ENCODE measurements around the gene RPS29. TPM values are rescaled to one million over a fixed set of nuclear protein-coding genes. Genes with fewer than 3 reads are reported as not detected.

The RPS29 gene
- total and polyA plus RNA-seq, 10 of the 15 experiments (the other 5 are each of a cell fraction or from before 2014, with no cell fraction given): 2,685 to 10,815 (median 4,359) TPM

DNA sequence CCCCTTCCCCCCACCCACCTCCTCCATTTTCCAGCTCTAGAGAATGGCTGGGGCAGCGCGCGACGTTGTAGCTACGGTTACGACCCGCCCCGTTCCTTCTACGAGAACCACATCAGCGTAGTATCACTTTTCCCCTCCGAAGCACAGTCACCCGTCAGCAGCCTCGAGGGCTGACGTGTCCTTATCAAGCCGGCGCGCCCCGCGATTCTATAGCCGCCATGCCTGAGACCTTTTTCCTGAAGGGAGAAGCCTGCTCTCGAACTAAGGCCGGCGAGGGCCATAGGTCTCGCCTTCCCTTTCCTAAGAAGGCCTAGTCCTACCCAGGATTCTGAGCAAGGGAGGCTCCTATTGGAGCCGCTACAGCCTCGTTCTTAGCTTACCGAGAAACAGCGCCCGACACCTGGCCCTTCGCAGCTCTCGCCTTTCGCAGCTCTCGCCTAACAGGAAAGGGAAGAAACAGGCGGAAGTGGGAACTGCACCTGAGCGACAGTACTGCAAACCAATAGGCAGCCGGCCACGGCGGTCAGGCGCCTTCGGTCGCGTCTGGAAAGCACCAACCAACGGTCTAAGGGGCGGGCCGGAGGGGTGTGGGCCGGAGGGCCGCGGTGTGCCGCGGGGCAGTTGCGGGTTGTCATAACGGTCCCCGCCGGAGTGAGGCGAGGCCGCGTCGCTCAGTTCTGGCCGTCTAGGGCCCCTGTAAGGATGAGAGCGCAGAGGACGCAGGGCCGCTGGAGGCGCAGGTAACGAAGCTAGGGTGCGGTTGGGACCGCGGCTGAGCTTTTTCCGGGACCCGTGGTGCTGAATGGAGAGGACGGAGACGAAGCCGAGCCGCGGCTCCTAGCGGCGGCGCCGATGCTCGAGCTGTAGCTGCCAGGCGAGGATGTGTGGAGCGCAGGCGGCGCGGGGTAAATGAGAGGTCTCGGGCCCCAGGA is 34.3 kb upstream of the RPS29 start, which contains the start of the genes MGAT2 and RPL36AL (continued):
- TF ChIP-seq, protein P1, sequence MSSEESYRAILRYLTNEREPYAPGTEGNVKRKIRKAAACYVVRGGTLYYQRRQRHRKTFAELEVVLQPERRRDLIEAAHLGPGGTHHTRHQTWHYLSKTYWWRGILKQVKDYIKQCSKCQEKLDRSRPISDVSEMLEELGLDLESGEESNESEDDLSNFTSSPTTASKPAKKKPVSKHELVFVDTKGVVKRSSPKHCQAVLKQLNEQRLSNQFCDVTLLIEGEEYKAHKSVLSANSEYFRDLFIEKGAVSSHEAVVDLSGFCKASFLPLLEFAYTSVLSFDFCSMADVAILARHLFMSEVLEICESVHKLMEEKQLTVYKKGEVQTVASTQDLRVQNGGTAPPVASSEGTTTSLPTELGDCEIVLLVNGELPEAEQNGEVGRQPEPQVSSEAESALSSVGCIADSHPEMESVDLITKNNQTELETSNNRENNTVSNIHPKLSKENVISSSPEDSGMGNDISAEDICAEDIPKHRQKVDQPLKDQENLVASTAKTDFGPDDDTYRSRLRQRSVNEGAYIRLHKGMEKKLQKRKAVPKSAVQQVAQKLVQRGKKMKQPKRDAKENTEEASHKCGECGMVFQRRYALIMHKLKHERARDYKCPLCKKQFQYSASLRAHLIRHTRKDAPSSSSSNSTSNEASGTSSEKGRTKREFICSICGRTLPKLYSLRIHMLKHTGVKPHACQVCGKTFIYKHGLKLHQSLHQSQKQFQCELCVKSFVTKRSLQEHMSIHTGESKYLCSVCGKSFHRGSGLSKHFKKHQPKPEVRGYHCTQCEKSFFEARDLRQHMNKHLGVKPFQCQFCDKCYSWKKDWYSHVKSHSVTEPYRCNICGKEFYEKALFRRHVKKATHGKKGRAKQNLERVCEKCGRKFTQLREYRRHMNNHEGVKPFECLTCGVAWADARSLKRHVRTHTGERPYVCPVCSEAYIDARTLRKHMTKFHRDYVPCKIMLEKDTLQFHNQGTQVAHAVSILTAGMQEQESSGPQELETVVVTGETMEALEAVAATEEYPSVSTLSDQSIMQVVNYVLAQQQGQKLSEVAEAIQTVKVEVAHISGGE (CRISPR knock-in tag; IDR thresholded peaks at IDR 0.05): no peak
- TF ChIP-seq, protein P2, sequence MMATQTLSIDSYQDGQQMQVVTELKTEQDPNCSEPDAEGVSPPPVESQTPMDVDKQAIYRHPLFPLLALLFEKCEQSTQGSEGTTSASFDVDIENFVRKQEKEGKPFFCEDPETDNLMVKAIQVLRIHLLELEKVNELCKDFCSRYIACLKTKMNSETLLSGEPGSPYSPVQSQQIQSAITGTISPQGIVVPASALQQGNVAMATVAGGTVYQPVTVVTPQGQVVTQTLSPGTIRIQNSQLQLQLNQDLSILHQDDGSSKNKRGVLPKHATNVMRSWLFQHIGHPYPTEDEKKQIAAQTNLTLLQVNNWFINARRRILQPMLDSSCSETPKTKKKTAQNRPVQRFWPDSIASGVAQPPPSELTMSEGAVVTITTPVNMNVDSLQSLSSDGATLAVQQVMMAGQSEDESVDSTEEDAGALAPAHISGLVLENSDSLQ (IDR thresholded peaks at IDR 0.05): peak; percentile 99
- TF ChIP-seq JUNB (IDR thresholded peaks at IDR 0.05) (no peak), CHD4 (IDR thresholded peaks at IDR 0.05) (no peak), MTA2 (IDR thresholded peaks at IDR 0.05; ENCODE audit: low read depth) (peak; percentile 37; the same call in 1 of the 2 replicates), MYC (IDR thresholded peaks at IDR 0.05; ENCODE audit: insufficient read depth, insufficient read length, insufficient replicate concordance, low read length, severe bottlenecking) (peak; percentile 11), HDGF (IDR thresholded peaks at IDR 0.05) (peak; percentile 29; the same call in 1 of the 2 replicates), ASH2L (IDR thresholded peaks at IDR 0.05; ENCODE audit: borderline replicate concordance, low read depth) (no peak), YY1 (IDR thresholded peaks at IDR 0.05; ENCODE audit: low read depth, low read length) (peak; percentile 83), POU2F2 (IDR thresholded peaks at IDR 0.05; ENCODE audit: borderline replicate concordance, low read depth, low read length) (peak; percentile 86; the same call in 2 of the 3 replicates), SMAD1 (IDR thresholded peaks at IDR 0.05; ENCODE audit: low read depth, partially characterized antibody) (peak; percentile 73)
- TF ChIP-seq, protein P3, sequence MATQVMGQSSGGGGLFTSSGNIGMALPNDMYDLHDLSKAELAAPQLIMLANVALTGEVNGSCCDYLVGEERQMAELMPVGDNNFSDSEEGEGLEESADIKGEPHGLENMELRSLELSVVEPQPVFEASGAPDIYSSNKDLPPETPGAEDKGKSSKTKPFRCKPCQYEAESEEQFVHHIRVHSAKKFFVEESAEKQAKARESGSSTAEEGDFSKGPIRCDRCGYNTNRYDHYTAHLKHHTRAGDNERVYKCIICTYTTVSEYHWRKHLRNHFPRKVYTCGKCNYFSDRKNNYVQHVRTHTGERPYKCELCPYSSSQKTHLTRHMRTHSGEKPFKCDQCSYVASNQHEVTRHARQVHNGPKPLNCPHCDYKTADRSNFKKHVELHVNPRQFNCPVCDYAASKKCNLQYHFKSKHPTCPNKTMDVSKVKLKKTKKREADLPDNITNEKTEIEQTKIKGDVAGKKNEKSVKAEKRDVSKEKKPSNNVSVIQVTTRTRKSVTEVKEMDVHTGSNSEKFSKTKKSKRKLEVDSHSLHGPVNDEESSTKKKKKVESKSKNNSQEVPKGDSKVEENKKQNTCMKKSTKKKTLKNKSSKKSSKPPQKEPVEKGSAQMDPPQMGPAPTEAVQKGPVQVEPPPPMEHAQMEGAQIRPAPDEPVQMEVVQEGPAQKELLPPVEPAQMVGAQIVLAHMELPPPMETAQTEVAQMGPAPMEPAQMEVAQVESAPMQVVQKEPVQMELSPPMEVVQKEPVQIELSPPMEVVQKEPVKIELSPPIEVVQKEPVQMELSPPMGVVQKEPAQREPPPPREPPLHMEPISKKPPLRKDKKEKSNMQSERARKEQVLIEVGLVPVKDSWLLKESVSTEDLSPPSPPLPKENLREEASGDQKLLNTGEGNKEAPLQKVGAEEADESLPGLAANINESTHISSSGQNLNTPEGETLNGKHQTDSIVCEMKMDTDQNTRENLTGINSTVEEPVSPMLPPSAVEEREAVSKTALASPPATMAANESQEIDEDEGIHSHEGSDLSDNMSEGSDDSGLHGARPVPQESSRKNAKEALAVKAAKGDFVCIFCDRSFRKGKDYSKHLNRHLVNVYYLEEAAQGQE (IDR thresholded peaks at IDR 0.05; ENCODE audit: low read depth, low read length): no peak
- TF ChIP-seq, protein P4, sequence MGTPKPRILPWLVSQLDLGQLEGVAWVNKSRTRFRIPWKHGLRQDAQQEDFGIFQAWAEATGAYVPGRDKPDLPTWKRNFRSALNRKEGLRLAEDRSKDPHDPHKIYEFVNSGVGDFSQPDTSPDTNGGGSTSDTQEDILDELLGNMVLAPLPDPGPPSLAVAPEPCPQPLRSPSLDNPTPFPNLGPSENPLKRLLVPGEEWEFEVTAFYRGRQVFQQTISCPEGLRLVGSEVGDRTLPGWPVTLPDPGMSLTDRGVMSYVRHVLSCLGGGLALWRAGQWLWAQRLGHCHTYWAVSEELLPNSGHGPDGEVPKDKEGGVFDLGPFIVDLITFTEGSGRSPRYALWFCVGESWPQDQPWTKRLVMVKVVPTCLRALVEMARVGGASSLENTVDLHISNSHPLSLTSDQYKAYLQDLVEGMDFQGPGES (IDR thresholded peaks at IDR 0.05): peak; percentile 74
- TF ChIP-seq, protein P5, sequence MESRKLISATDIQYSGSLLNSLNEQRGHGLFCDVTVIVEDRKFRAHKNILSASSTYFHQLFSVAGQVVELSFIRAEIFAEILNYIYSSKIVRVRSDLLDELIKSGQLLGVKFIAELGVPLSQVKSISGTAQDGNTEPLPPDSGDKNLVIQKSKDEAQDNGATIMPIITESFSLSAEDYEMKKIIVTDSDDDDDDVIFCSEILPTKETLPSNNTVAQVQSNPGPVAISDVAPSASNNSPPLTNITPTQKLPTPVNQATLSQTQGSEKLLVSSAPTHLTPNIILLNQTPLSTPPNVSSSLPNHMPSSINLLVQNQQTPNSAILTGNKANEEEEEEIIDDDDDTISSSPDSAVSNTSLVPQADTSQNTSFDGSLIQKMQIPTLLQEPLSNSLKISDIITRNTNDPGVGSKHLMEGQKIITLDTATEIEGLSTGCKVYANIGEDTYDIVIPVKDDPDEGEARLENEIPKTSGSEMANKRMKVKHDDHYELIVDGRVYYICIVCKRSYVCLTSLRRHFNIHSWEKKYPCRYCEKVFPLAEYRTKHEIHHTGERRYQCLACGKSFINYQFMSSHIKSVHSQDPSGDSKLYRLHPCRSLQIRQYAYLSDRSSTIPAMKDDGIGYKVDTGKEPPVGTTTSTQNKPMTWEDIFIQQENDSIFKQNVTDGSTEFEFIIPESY (IDR thresholded peaks at IDR 0.05): no peak
- TF ChIP-seq, protein P6, sequence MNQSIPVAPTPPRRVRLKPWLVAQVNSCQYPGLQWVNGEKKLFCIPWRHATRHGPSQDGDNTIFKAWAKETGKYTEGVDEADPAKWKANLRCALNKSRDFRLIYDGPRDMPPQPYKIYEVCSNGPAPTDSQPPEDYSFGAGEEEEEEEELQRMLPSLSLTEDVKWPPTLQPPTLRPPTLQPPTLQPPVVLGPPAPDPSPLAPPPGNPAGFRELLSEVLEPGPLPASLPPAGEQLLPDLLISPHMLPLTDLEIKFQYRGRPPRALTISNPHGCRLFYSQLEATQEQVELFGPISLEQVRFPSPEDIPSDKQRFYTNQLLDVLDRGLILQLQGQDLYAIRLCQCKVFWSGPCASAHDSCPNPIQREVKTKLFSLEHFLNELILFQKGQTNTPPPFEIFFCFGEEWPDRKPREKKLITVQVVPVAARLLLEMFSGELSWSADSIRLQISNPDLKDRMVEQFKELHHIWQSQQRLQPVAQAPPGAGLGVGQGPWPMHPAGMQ (IDR thresholded peaks at IDR 0.05; ENCODE audit: borderline replicate concordance): peak; percentile 73; the same call in 1 of the 2 replicates

Data from GM12878 (cell line).